Measurements from ENCODE around the gene CPED1.
"Not testable (repeated sequence)": the region's sequence is repeated elsewhere in the genome, so short reads cannot be mapped to it uniquely, and the experiment has no call there.

The CPED1 gene

DNA sequence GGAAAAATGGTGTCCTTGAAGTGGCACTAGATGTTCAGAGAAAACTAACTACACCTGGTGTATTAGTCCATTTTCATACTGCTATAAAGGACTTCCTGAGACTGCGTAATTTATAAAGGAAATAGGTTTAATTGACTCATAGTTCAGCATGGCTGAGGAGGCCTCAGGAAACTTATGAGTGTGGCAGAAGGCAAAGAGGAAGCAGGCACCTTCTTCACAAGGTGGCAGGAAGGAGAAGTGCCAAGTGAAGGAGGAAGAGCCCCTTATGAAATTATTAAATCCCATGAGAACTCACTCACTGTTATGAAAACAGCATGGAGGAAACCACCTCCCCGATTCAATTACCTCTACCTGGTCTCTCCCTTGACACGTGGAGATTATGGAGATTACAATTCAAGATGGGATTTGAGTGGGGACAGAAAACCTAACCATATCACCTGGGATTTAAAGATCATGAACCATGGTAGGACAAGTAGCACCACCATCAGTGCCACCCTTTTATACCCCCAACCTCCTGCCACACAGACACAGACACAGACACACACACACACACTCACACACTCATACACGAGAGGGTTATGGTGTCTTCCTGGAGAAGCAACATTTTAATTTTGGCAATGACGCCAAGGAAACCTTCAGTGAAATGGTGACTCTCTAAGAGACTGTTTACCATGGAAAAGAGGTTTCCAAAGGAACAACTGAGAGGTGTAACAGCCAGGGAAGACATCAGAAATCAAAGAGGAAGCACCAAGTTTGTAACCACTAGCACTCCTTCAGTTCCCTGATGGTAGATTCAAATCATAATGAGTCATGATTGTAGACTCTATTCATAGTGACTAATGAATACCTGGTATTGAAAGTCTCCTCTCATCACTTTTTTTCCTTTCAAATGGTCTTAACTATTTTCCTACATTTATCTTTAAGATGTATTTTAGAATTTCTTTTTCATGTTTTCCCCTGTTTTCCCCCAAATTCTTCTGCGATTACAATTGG lies 298.5 kb downstream of the CPED1 start:
- DNase-seq (ENCODE audit: low read depth), result no peak

DNA sequence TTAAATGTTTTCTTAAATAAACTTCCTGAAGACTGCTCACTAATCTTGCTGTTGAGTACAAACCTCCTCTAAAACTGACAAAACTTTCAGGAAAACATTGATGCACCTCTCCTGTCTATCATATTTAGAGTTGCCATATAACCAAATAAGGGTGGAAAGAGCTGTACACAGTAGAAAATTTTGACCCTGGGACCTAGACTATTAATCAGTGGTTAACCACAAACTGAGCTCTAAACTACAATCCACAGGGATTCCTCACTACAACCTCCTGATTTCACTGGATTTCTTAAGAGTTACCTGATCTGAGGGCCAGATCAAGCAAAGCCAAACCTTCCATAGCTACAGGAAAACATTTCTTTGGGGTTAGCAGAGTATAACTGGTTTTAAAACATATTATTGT lies 300.4 kb downstream of the CPED1 start:
- DNase-seq (ENCODE audit: low read depth), result no peak

DNA sequence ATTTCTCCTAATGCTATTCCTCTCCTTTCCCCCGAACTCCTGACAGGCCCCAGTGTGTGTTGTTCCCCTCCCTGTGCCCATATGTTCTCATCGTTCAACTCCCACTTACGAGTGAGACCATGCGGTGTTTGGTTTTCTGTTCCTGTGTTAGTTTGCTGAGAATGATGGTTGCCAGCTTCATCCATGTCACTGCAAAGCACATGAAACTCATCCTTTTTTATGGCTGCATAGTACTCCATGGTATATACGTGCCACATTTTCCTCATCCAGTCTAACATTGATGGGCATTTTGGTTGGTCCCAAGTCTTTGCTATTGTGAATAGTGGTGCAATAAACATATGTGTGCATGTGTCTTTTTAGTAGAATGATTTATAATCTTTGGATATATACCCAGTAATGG lies 301.4 kb downstream of the CPED1 start:
- not testable (repeated sequence) for DNase-seq (ENCODE audit: low read depth)

DNA sequence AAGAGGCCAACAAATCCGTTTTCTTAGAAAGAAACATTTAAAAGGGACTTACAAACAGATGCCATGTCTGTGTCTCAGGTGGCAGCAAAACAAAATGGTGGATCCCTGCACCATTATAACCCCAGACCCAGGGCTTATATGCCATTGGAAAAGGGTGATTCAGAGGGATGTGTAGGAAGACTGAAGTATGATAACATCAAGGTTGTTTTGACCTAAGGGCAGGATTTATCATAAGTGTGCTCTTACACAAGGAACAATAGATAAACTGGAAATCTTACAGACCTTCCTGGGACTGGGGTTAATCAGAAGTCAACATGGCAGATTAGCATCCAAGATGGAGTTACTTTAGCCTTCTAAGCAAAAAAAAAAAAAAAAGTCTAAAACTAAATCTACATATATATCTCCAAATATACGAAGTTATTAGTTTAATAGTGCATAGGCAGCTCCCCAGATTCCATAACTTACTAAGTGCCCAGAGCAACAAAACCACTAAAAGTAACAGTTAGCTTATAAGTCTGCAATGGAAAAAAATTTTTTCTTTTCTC lies 306.0 kb downstream of the CPED1 start:
- DNase-seq (ENCODE audit: low read depth), result no peak

DNA sequence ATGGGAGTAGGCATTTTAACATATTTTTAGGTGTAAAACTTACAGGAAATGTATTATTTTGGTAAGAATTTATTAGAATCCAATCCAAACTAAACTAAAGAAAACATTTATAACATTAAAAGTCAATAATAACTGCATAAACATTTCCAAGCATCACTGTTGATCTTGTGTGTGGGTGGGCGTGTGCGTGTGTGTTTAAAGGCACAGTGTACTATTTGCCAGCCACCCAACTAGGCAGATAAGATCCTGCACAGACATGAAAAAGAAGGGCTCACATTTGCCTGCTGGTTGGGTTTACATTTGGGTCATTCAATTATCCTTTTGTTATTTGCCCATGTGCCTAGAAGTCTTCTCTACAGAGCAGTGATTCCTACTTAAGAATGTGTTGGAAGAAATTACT lies 309.3 kb downstream of the CPED1 start:
- no peak for DNase-seq (ENCODE audit: low read depth)

DNA sequence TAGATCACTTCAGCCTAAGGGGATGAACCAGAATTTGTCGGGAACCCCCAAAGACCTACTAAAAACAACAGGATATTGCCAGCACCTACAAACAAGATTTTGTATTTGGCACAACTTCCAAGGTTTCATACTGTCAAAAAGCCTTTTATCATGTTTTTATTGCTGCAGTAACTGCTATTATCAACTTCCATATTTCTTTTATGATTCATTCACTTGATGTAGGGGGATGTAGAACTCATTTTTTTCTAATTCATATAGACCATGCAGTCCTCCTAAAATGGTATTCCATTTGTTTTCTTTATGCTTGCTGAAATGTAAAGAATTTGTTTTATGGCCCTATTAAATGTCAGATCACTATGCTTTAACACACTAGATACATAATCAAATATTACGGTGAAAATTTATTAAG lies 310.3 kb downstream of the CPED1 start:
- no peak for DNase-seq (ENCODE audit: low read depth)

DNA sequence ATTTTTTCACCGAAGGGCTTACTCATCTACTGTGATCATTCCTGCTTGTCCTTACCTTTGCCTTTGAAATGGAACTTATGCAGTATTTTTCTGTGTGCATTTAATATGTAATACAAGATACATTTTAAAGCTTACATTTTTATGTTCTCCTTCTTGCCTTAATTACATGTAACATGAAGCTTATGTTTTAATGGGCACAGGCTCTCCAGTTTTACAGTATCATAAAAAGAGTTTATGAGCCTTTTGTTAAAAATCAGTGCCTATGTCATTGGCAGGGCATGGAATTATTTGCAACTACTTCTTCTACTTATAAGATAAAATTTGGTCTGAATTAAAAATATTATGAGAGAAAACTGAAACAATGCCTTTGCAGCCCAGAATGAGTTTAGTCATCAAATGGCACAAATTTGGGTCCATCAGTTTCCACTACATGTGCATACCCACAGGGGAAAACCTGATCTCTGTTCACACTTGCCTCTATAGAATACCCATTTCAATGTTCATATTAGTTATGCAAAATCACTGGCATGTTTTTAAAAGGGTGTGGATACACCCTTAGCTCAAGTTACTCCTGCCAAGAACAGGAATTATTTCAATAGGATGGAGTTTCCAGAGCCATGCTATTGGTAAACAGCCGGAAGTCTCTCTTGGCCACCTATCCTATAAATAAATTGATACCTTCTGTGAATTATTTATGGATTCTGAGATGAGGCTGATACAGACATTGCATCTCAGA lies 312.3 kb downstream of the CPED1 start:
- DNase-seq (ENCODE audit: low read depth), result no peak

DNA sequence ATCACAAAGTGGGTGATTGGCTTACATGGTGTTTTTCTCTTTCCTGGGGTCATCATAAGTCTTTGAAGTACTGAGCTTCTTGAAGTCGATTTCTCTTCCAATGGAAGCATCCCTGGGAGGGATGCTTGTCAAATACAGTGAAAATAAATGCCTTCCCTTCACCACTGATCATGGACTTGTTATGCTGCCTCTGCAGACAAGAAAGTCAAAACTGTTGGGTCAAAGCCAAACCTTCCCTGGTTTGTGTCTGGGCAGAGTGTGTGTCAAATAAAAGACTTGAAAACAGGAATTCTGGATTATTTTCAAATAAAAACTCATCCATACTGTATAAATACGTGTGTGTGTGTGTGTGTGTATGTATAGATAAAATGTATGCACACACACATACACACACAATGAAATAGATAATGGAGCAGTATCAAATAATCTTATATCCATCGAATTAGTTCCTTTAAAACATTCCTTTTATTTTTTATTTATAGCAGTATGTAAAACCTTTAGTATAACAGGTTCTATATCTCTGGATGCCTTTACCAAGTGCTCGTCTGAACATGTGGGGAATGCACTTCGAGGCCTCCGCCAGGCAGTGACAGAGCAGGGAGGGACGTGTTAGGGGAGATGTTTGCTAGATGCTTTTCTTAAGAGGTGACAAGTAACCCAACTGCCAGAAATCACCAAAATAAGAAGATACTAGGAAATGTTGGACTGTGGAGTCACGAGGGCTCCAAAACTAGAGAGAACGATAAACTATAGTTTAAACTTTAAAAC lies 313.1 kb downstream of the CPED1 start:
- DNase-seq (ENCODE audit: low read depth), result no peak

DNA sequence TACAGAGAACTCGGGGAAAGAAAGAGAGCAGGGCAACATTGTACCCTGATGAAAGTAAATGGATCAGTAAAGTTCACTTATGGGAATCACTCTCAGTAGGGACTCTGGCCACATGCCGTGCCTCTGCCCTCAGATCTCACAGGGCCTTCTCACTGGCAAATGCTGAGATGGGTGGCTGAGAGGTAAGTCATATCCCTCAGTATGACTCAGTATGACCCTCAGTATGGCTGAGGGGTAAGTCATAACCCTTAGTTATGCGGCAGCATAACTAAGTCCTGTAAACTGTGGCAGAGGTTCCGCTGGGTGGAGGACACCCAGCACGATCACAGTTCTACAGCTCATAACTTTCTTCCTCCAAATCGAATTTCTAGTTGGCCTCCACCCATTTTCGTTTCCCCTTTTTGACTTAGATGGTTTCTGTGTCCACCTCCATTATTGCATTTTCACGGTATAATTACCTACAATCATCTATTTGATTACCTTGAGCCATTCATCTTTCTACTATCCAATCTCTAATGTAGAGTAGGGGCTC lies 313.8 kb downstream of the CPED1 start:
- no peak for DNase-seq (ENCODE audit: low read depth)

DNA sequence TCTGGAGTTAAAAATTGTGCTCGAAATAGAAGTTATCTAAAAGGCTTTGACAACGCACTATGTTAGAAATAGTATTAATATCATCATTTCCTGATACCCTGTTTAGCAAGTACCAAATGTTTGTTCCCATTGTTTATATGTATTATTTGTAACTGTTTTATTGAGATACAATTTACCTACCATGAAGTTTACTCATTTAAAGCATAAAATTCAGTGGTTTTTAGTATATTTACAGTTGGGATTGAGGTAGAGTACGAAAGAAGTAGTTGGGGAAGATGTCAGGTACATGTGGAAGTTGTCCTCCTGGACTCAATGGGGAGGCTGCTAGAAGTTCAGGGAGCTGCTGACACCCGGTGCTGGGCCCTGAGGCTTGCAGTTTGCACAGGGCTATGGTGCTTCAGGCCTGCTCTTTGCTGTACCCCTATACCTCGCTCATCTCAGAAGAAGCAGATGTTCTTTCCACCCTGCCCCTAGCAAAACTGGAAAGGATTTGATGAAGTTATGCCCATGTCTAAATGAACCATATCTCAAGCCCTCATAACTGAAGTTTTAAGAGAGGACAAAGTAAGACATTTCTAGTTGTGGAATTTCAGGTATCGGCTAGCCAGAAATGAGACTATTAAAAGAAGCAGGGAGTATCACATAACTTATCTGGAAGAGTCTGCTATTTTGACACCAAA lies 315.1 kb downstream of the CPED1 start:
- DNase-seq (ENCODE audit: low read depth), result no peak

DNA sequence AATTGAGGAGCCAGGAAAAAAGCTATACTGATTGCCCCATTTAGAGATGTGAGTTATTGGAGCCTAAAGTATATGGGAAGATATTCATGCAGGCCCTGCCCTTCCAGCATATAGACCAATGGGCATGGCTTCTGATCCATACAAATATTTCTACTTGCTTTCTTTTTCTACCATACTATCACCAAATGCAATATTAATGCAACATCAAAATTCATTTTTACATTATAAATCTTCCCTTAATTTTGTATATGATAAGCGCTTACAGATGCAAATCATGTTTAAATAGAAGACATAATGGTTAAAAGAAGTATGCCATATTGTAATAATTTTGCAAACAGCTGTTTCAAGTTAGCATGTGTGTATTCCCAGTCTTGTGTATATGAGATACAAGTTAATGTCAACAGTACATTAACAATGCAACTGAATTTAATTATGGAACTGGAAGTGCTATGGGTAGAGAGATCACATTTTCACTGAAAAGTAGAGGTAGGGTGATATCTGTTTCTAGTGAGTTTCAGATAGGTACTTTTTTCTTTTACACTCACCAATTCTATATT lies 315.7 kb downstream of the CPED1 start:
- no peak for DNase-seq (ENCODE audit: low read depth)

DNA sequence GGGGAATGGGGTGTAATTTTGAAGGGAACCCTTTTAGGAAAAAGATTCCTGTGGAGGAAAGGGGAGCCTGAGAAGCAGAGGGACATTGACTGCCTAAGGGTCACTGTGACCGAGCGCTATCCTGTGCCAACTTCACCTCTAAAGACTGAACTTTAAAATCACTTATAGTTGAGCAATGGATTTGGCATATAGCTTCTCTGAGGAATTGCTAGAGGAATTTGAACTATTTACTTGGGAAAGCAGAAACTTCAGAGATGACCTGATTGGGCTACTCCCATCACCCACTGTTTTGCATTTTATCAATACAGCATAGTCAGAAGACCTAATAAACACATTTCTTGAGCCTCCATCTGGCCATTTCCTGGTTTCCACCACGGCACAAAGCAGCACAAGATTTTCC lies 316.6 kb downstream of the CPED1 start:
- DNase-seq (ENCODE audit: low read depth), result no peak

DNA sequence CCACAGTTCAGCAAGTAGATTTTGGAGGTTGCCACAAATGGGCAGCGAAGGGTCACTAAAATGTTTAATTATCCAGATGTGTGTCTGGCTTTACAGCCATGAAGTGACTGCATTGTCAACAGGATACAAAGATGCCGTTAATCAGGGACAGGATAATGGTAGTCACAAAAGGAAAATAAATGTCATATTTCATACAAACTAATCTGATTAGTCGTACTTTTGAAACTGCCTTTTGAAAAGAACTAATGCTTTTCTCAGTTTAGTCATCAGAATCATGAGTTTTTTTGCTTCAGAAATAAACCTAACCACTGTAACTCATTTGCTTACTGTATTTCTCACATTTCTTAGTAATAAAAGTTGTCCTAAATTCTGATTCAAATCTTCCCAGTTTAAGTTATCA lies 318.1 kb downstream of the CPED1 start:
- DNase-seq (ENCODE audit: low read depth), result no peak

DNA sequence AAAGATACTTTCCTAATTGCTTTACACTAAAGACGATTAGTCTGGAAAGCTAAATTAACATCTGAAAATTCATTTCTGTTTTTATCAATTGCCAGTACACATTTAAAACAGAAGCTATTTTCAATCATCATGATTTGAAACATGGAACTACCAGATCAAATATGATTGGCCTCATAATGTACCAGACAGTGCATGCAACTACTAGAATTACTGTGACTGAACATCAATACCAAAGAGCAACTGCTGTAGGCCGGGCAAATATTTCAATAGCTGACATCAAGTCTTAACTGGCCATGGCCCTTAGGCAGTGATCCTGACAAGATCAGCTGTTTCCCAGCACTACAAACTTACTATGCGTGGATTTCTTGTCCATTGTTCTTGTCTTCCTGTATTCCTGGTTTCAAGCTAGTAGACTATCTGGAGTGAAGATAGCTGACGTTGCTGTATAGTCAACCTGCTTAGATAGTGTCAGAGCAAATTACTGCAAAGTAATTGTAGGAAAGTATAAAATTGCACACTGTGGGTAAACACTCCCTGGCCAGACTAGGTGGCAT lies 318.6 kb downstream of the CPED1 start:
- DNase-seq (ENCODE audit: low read depth), result no peak

DNA sequence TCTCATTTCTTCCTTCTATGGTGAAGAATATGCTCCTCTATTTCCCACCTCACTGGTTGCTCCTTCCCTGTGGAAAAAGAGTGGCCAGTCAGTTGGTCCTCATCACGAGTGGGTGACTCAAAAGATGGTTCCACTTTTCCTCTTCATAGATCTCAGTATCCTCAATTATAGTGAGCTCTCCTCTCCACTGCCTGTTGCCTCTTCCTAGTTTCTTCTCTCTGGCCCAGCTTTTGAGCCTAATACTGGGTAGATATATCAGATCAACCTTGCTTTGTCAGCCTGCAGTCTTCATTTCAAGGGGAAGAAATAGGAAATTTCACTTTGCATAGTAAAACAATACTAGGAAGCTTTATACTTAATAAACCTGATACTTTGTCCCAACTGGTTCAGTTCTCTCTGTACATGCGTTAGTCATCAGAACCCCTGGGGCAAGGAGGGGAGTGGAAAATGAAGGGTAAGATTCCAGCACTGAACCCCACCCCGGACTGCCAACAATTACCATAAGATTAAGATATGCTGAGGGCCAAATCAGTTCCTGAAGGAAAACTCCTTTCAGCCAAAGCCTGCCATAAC lies 324.8 kb downstream of the CPED1 start:
- no peak for DNase-seq (ENCODE audit: low read depth)

DNA sequence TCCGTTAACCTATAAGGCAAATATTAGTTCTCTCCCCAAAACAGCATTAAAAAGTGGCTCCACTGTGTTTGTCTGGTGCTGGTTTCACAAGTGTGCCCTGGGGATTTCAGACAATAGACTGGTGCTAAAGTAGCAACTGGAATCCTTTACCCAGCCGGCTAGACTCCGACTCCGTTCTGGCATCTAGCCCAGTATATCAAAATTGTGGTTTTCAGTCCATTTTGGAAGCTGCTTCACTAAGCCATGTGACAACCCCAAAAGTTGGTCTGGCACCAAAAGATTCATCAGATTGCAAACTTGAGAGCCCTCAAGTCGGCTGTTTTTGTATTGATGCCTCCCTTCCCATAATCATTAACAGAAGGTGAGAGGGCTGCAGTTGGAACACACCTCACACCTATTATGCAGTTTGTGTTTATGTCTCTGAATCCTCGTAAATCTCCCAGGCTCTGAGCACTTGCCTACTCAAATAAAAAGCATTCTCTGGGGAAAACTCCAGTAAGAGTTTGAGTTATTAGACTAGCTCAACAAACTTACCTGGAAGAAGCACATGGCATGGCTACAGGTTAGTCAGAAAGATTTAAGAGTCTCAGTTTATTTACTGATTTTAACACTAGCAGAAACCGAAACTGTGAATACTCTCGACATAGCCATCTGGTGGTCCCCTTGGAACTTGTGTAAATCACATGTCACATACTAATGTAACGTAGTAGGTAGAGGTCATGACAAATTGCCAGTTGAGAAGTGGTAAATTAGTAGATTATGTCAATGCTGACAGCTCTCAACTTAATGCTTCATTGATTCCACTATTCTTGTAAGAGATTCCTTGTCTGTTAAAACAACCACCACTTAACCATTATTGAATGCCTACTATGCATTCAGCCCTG lies 325.5 kb downstream of the CPED1 start:
- DNase-seq (ENCODE audit: low read depth), result no peak

DNA sequence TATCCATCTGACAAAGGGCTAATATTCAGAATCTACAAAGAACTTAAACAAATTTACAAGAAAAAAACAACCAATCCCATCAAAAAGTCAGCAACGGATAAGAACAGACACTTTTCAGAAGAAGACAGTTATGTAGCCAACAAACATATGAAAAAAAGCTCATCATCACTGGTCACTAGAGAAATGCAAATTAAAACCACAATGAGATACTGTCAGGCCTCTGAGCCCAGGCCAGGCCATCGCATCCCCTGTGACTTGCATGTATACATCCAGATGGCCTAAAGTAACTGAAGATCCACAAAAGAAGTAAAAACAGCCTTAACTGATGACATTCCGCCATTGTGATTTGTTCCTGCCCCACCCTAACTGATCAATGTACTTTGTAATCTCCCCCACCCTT lies 326.7 kb downstream of the CPED1 start:
- not testable (repeated sequence) for DNase-seq (ENCODE audit: low read depth)

DNA sequence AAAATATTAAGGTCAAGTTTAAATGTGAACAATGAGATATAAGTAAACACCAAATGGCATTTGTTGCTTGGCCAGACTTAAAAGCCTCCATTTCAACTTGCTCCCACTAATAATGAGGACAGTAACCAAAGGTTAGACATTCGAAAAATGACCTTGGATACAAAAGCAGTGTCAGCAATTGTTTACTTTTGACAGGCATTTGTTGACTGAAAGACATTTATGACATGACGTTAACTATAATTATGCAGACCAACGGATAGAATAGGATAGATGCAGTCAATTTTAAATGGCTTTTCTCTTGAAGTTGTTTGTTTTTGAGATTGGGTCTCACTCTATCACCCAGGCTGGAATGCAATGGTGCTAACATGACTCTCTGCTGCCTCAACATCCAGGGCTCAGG lies 333.9 kb downstream of the CPED1 start:
- no peak for DNase-seq (ENCODE audit: low read depth)

Data from stimulated activated CD8-positive, alpha-beta memory T cell treated with anti-CD3 and anti-CD28 coated beads, Interleukin-12 subunit alpha, Interleukin-12 subunit beta, amount 100 ng/mL, for 1 hour (primary cell).